Brain microvascular endothelial cell (primary cell): ENCODE data around the gene CNRIP1.

ENCODE experiments used
- DNase-seq: peaks from one replicate; pipeline ENCODE4 v3.0.0-alpha.2; 2020
- H3K27ac ChIP-seq: fragments of 250-450 bp; sonication (Bioruptor Pico); 2 replicates; pipeline ENCODE4 v1.5.1; 2020; ENCODE audit warnings: mild to moderate bottlenecking, moderate library complexity
- H3K27me3 ChIP-seq: fragments of 250-450 bp; sonication (Bioruptor Pico); replicated peaks from 2 replicates; pipeline ENCODE4 v1.5.1; 2020; ENCODE audit warnings: mild to moderate bottlenecking
- H3K36me3 ChIP-seq: fragments of 250-450 bp; sonication (Bioruptor Pico); replicated peaks from 2 replicates; pipeline ENCODE4 v1.5.1; 2020; ENCODE audit warnings: mild to moderate bottlenecking
- H3K4me3 ChIP-seq: 2 replicates; pipeline ENCODE4 v1.5.1; 2011; ENCODE audit warnings: low read depth, mild to moderate bottlenecking, control low read depth, low read length, moderate library complexity
- CTCF ChIP-seq: IDR thresholded peaks from 2 replicates; pipeline ENCODE4 v1.5.1; 2011; ENCODE audit warnings: low read depth, mild to moderate bottlenecking, moderate library complexity, low read length, control low read depth, inconsistent platforms; ENCODE audit errors: missing control alignments
- in situ Hi-C: cut with HindIII; loops from 2 replicates; pipeline ENCODE4 v1.10.0; 2017; ENCODE audit warnings: low sequenced_read_pairs, low pct_ligation_motif_present

The CNRIP1 gene

GRCh38 chr2:68302281-68302875 is 17.4 kb downstream of the CNRIP1 start:
- H3K4me3 ChIP-seq, result no peak overlapping the region
- no peak for DNase-seq
- no peaks in the 10 kb centered on the region for H3K27me3 ChIP-seq
- no peak for TF ChIP-seq CTCF
- no peaks in the 10 kb centered on the region for H3K36me3 ChIP-seq
- H3K27ac ChIP-seq, result no peak overlapping the region
- in situ Hi-C loops, result no loop called here

DNA sequence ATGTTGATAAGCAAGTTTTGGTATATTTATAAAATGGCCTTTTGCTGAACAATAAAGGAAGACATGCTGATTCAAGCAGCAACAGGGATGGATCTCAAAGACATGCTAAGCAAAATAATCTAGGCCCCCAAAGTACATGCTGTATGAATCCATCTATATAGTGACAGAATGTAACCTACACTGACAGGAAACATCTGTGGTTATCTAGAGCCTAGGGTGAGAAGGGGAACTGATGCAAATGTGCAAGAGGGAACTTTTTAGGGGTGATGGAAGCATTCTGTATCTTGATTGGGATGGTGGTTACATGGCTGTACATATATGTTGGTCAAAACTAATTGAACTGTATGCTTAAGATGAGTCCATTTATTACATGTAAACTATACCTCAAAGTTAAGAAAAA is 24.2 kb downstream of the CNRIP1 start:
- DNase-seq, result no peak
- Histone ChIP-seq H3K27ac (no peak overlapping the region), H3K4me3 (no peak overlapping the region), H3K36me3 (no peaks in the 10 kb centered on the region), H3K27me3 (no peaks in the 10 kb centered on the region)
- no peak for TF ChIP-seq CTCF
- in situ Hi-C loops, result no loop called here

DNA sequence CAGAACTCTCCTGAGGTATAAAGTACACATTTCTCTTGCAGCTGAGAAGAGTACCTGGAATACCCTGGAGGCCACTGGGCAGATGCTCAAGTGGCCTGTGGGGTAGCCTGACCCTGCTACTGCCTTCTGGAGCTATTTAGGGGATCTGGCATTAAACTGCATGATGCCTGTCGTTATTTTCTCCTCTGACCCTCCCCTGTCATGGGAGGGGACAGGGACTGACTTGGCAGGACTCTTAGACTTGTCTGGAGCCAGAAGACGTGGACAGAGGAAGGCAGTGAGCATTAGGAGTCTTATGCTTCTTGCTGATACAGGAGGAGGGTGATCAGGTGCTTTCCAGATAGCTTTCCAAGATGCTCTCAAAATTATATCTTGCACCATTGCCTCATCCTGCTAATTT is 24.8 kb downstream of the CNRIP1 start:
- Histone ChIP-seq H3K27ac (no peak overlapping the region), H3K4me3 (no peak overlapping the region), H3K27me3 (no peaks in the 10 kb centered on the region), H3K36me3 (no peaks in the 10 kb centered on the region)
- in situ Hi-C loops, result no loop called here
- no peak for TF ChIP-seq CTCF
- no peak for DNase-seq

DNA sequence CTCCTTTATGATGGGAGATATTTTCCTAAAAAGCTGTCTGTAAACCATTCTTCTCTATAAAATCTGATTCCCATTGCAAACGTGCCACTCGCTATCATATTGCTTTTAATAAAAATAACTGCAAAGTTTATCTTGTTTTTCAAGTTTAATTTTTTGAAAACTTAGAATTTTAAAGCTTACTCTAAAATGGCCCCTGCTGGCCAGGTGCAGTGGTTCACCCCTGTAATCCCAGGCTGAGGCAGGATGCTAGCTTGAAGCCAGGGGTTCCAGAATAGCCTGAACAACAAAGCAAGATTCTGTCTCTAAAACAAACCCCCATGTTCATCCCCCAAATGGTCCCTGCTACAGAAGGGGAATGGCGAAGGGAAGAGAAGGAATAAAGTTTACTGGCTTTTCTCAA is 25.6 kb downstream of the CNRIP1 start:
- peak; percentile 18 for TF ChIP-seq CTCF
- no peaks in the 10 kb centered on the region for H3K27me3 ChIP-seq
- H3K27ac ChIP-seq, result no peak overlapping the region
- in situ Hi-C loops, result no loop called here
- no peak for DNase-seq
- no peaks in the 10 kb centered on the region for H3K36me3 ChIP-seq
- no peak overlapping the region for H3K4me3 ChIP-seq

DNA sequence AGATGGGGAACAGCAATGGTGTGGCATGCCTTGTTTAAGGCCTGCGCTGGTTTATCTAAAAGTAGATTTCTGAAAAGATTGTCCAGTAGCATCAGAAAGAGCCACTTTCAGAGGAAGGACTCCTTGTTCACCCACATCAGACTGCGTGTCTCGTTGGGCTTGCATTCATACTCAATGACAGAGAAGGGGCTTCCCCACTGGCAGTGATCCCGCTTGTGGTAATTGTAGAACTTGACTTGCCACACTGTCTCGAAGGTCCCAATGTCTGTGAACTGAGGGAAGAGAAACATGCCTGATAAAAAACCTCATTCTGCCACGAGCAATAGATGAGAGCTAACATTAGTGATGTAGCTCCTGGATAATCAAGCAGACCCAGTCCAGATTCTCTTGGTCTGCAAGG is 26.0 kb downstream of the CNRIP1 start:
- Histone ChIP-seq H3K4me3 (no peak overlapping the region), H3K27me3 (no peaks in the 10 kb centered on the region), H3K27ac (no peak overlapping the region), H3K36me3 (no peaks in the 10 kb centered on the region)
- no peak for TF ChIP-seq CTCF
- no peak for DNase-seq
- in situ Hi-C loops, result no loop called here

GRCh38 chr2:68293024-68293423 is 26.7 kb downstream of the CNRIP1 start:
- Histone ChIP-seq H3K36me3 (no peaks in the 10 kb centered on the region), H3K4me3 (no peak overlapping the region), H3K27me3 (no peaks in the 10 kb centered on the region), H3K27ac (no peak overlapping the region)
- DNase-seq, result no peak
- in situ Hi-C loops, result no loop called here
- TF ChIP-seq CTCF, result no peak
